Lower lobe of right lung (tissue), 2 donors: ENCODE measurements around the gene SEPTIN3. TPM values are rescaled to one million over a fixed set of nuclear protein-coding genes. Genes with fewer than 3 reads are reported as not detected.

Experiments used
- ATAC-seq, 2 donors: fragments of 200-7000 bp; cut with Tn5 transposase; one replicate each; pipeline ENCODE4 v1.9.1; 2020 to 2022; ENCODE audit warnings: mild to moderate bottlenecking in 2 of 2, moderate library complexity in 2 of 2
- DNase-seq: peaks from one replicate; pipeline ENCODE4 v3.0.0-alpha.2; 2020
- H3K27ac ChIP-seq: fragments of 200-600 bp; one replicate; pipeline ENCODE4 v1.8.0; 2022
- H3K27me3 ChIP-seq: fragments of 200-600 bp; one replicate; pipeline ENCODE4 v1.8.0; 2022; ENCODE audit warnings: low read depth
- H3K36me3 ChIP-seq: fragments of 200-600 bp; one replicate; pipeline ENCODE4 v1.8.0; 2022; ENCODE audit warnings: mild to moderate bottlenecking
- H3K4me1 ChIP-seq: fragments of 200-600 bp; one replicate; pipeline ENCODE4 v1.8.0; 2022
- H3K4me3 ChIP-seq: fragments of 200-600 bp; one replicate; pipeline ENCODE4 v1.8.0; 2022; ENCODE audit warnings: mild to moderate bottlenecking
- H3K9me3 ChIP-seq: fragments of 200-600 bp; one replicate; pipeline ENCODE4 v1.8.0; 2022
- intact Hi-C: fragments of 100-400 bp; cut with DNase I; formaldehyde crosslinking; loops from one replicate; pipeline ENCODE4 v1.11.0; 2022
- total RNA-seq: library from RNA; stranded (reverse); fragmentation: NEBNext Ultra II Directional; extraction: Animal tissue kit (Norgen Biotek cat#: 25700); gene quantifications from one replicate; pipeline ENCODE4 v1.2.1, GENCODE V29; 2021
- TF ChIP-seq, protein P1 (sequence below): fragments of 200-600 bp; IDR thresholded peaks from one replicate; pipeline ENCODE4 v1.8.0; 2022; ENCODE audit warnings: antibody characterized with exemption, mild to moderate bottlenecking
- donor health status: DM: no; HTN: yes; CAD: no; lungs with severe emphysema.

The SEPTIN3 gene
- total RNA-seq, 1 donor from 2014 or later, result 2.5 TPM

DNA sequence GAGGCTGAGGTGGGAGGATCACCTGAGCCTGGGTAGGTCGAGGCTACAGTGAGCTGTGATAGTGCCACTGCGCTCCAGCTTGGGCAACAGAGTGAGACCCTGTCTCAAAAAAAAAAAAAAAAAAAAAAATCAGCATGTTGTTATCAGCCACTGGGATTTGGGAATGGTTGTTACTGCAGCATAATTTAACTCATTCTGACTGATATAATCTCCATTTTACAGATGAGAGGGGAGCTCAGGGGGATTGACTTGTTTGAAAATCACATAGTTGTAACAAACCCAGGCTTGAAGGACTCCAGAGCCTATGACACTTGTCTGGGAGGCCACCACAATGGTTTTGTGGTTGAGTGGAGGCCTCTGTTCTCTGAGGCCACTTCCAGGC, 3.0 kb upstream of the SEPTIN3 start:
- no peak overlapping the region for H3K4me3 ChIP-seq
- intact Hi-C loops, result no loop called here
- H3K27ac ChIP-seq, result no peak overlapping the region
- ATAC-seq (no peak), DNase-seq (no peak)
- H3K27me3 ChIP-seq, result no peaks in the 10 kb centered on the region
- TF ChIP-seq, protein P1, sequence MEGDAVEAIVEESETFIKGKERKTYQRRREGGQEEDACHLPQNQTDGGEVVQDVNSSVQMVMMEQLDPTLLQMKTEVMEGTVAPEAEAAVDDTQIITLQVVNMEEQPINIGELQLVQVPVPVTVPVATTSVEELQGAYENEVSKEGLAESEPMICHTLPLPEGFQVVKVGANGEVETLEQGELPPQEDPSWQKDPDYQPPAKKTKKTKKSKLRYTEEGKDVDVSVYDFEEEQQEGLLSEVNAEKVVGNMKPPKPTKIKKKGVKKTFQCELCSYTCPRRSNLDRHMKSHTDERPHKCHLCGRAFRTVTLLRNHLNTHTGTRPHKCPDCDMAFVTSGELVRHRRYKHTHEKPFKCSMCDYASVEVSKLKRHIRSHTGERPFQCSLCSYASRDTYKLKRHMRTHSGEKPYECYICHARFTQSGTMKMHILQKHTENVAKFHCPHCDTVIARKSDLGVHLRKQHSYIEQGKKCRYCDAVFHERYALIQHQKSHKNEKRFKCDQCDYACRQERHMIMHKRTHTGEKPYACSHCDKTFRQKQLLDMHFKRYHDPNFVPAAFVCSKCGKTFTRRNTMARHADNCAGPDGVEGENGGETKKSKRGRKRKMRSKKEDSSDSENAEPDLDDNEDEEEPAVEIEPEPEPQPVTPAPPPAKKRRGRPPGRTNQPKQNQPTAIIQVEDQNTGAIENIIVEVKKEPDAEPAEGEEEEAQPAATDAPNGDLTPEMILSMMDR, result no peak
- peaks cover 14% of the 10 kb centered on the region for H3K4me1 ChIP-seq
- no peaks in the 10 kb centered on the region for H3K36me3 ChIP-seq
- H3K9me3 ChIP-seq, result no peaks in the 10 kb centered on the region

- no peaks in the 10 kb centered on the region for H3K9me3 ChIP-seq
- no peak overlapping the region for H3K4me3 ChIP-seq
- intact Hi-C loops, result no loop called here
- ATAC-seq (peak; percentile 11 to 23), DNase-seq (no peak)
- no peaks in the 10 kb centered on the region for H3K27me3 ChIP-seq
- TF ChIP-seq, protein P1, result peak; percentile 44
- peaks cover 14% of the 10 kb centered on the region for H3K4me1 ChIP-seq
- no peak overlapping the region for H3K27ac ChIP-seq
- no peaks in the 10 kb centered on the region for H3K36me3 ChIP-seq
Measured at GRCh38 chr22:41966607-41967240, 2.5 kb upstream of the SEPTIN3 start.

DNA sequence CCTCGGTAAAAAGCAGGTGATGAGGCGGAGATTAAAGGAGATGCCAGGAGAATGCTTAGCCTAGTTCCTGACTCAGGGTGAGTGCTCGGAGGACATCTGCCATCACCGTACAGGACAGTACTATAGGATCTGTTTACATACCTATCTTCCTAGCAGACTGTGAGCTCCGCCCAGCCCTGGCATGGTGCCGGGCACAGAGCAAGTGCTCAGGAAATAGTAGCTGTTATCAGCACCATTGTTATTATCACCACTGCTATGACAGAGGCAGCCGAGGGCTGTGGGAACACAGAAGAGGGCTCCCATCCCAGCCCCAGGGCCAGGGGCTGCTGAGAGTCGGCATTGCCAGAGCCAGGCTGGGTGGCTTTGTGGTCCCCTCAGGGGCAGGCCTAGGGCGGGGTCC, 642 bp upstream of the SEPTIN3 start:
- intact Hi-C loops, result no loop called here
- H3K36me3 ChIP-seq, result no peaks in the 10 kb centered on the region
- peaks cover 11% of the 10 kb centered on the region for H3K27me3 ChIP-seq
- H3K4me1 ChIP-seq, result peaks cover 11% of the 10 kb centered on the region
- no peak overlapping the region for H3K4me3 ChIP-seq
- H3K9me3 ChIP-seq, result no peaks in the 10 kb centered on the region
- H3K27ac ChIP-seq, result no peak overlapping the region
- TF ChIP-seq, protein P1, result no peak
- ATAC-seq (no peak), DNase-seq (no peak)

GRCh38 chr22:41970601-41971000, 1.4 kb downstream of the SEPTIN3 start:
- DNase-seq (no peak), ATAC-seq (no peak)
- Histone ChIP-seq H3K9me3 (no peaks in the 10 kb centered on the region), H3K4me3 (no peak overlapping the region), H3K27me3 (peaks cover 27% of the 10 kb centered on the region), H3K4me1 (no peaks in the 10 kb centered on the region), H3K36me3 (no peaks in the 10 kb centered on the region), H3K27ac (no peak overlapping the region)
- intact Hi-C loops, result no loop called here
- TF ChIP-seq, protein P1, result no peak

DNA sequence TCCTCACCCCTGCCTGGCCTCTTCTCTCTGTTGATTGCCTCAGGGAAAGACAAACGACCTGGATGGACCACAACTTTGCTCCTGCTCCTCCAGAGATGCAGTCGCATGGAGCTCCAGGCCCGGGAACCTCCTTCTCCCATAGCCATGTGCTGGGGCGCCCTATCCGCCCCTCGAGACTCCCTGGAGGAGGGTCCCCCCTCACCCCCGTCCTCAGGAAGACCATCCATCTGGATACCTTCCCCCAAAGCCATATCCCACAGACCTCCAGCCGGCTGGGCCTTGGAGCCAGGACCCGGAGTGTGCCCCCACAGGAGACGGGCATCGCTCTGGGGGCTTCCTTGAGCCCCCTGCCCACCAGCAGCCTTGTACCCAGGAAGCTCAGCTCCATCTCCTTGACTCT, 2.2 kb downstream of the SEPTIN3 start:
- no peaks in the 10 kb centered on the region for H3K36me3 ChIP-seq
- H3K4me1 ChIP-seq, result no peaks in the 10 kb centered on the region
- intact Hi-C loops, result no loop called here
- H3K4me3 ChIP-seq, result no peak overlapping the region
- no peak overlapping the region for H3K27ac ChIP-seq
- H3K9me3 ChIP-seq, result no peaks in the 10 kb centered on the region
- peaks cover 36% of the 10 kb centered on the region for H3K27me3 ChIP-seq
- TF ChIP-seq, protein P1, result no peak
- no peak for DNase-seq
- ATAC-seq, result no peak
